HG03439 (cell line): ENCODE measurements around the gene RNF149.
"Not testable (repeated sequence)": the region's sequence is repeated elsewhere in the genome, so short reads cannot be mapped to it uniquely, and the experiment has no call there.

Source experiments
- ATAC-seq: cut with Tn5 transposase; IDR thresholded peaks from one replicate; pipeline ENCODE4 v1.9.1; 2021; ENCODE audit warnings: mild to moderate bottlenecking, moderate library complexity; ENCODE audit not compliant: unreplicated experiment

The RNF149 gene

GRCh38 chr2:101263377-101263800 lies 45.1 kb downstream of the RNF149 start:
- ATAC-seq, result no peak

DNA sequence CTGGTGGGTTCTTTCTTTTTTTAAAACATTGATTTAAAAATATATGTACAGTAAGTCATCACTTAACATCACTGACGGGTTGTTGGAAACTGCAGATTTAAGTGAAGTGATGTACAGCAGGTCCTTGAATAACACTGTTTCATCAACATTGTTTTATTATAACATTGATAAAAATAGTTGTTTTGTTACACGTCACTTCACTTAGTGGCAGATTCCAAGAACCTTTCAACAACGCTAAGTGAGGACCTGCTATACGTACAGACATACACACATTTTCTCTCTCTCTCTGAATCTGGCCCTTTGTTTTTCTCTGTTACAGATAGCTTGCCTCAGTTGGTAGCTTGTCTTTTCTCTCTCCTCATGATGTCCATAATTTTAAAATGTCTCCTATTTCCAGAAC lies 46.4 kb downstream of the RNF149 start:
- ATAC-seq, result no peak

DNA sequence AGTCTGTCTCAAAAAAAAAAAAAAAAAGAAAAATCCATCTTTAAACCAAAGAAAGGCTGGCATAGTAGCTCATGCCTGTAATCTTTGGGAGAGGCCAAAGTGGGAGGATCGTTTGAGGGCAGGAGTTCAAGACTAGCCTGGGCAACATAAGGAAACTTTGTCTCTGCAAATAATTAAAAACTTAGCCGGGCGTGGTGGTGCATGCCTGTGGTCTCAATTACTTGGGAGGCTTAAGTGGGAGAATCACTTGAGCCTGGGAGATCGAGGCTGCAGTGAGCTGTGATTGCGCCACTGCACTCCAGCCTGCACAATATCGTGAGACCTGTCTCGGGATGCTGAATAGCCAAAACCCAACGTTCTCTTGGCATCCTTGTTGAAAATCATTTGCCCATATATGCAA lies 49.7 kb downstream of the RNF149 start:
- ATAC-seq, result no peak

DNA sequence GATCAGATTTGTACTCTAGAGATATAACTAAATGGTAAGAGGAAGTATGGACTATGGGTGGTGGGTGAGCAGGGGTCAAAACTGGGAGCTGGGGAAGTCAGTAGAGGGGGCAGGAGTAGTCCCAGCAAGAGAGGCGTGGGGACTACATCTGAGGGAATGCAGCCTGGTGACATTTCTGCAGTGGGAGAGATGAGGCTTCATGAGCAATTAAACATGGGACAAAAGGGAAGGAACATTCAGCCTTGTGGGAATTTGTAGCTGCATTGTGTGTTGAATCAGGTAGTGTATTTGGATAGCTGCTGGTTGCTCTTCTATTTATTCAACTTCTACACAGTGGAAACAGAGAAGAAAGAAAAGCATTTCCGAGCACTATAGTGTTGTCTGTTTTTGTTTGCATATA lies 52.2 kb downstream of the RNF149 start:
- ATAC-seq, result no peak

GRCh38 chr2:101255501-101255900 lies 53.0 kb downstream of the RNF149 start:
- ATAC-seq, result no peak

DNA sequence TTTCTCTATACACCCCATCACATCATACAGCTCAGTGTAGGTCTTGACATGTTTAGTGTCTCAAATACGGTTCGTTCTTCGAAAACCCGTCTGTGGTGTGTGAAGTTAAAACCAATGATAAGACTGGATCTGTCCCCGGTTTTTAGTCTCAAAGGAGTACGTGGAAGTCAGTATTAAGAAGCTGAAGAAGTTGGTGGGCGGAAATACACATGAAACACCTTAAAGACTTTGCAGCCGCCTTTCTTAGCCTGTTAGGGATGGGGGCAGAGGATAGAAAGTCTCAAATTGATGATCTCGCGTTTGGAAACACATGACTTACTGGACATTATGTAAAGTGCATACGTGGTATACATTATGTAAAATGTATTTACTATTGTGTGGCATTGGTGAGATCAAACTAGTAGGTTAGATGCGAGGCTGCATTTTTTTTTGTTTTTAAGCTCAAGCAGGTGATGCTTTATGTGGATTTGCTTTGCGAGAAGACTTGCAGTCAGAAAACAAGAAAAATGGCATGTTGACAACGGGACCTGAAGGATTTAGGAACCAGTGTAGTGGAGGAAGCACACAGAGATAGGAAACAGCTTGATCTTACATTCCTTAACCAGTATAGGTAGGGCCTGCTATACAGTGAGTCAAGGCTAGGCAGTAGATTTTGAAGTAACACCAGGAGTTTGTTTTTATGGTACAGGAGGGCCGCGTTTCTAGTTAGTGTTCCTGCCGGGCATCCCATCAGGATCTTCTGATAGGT lies 54.6 kb downstream of the RNF149 start:
- no peak for ATAC-seq

GRCh38 chr2:101253013-101253702 lies 55.3 kb downstream of the RNF149 start:
- ATAC-seq, result peak; percentile 53

GRCh38 chr2:101252408-101253012 lies 56.0 kb downstream of the RNF149 start, which contains the start of gene CNOT11:
TSS of gene CNOT11 (plus strand) at chr2:101252886. CDS start at chr2:101252965, 79 bp downstream.
- ATAC-seq, result peak; percentile 85

DNA sequence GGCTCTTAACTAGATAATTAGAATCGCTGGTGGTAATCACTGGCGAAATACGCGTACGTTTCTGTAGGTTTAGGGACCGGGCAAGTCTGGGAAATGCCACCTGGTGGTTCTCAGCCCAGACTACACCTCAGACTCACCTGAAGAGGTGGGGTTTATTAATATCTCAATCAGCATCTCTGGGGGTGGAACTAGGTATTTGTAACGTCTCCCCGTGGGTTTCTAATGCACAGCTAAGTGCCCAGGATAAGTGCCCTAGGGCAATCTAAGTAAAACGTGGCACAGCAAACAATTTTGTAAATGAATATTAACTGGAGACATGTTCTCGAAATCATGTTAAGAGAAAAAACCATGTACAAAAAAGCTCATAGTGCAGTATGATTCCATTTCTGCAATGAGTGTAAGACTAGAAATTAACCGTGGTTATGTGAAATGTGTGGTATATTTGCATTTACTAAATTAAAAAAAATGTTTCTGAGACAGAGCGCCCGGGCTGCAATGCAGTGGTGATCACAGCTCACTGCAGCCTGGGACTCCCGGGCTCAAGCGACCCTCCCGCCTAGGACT lies 56.6 kb downstream of the RNF149 start:
- ATAC-seq, result peak; percentile 55

DNA sequence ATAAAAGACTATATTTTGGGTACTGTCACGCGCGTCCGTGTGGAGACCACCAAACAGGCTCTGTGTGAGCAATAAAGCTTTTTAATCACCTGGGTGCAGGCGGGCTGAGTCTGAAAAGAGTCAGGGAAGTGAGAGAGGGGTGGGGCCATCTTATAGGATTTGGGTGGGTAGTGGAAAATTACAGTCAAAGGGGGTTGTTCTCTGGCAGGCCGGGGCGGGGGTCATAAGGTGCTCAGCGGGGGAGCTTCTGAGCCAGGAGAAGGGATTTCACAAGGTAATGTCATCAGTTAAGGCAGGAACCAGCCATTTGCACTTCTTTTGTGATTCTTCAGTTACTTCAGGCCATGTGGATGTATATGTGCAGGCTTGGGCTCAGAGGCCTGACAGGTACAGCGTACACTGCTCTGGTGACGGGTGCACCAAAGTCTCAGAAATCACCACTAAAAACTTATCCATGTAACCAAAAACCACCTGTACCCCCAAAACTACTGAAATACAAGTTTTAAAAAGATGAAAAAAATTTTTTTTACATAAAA lies 57.2 kb downstream of the RNF149 start:
- not testable (repeated sequence) for ATAC-seq

DNA sequence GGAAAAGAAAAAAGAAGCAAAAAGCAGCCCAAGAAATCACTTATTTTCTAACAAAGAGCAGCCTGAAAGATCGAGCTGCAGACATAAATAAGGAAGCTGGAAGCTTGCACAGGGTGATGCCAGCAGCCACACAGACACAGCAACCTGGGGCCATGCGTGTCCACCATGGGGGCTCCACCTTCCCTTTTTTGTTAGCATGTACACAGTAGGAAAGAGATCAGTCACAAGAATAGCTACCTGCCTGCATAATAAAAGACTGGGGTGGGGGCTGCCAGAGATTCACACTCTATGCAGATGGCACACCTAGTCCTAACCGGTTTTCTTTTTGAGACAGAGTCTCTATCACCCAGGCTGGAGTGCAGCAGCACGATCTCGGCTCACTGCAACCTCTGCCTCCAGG lies 58.7 kb downstream of the RNF149 start:
- no peak for ATAC-seq

GRCh38 chr2:101248756-101249155 lies 59.7 kb downstream of the RNF149 start:
- not testable (repeated sequence) for ATAC-seq

DNA sequence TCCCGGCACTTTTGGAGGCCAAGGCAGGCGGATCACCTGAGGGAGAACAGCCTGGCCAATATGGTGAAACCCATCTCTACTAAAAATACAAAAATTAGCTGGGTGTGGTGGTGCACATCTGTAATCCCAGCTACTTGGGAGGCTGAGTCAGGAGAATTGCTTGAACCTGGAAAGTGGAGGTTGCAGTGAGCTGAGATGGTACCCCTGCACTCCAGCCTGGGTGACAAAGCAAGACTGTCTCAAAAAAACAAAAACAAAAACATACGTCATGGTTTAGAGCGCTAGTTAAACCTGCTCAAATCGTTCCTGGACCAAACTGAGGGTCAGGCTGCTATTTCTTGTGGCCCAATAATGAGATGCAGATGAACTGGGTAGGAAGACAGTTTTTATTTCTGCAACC lies 63.0 kb downstream of the RNF149 start:
- not testable (repeated sequence) for ATAC-seq

DNA sequence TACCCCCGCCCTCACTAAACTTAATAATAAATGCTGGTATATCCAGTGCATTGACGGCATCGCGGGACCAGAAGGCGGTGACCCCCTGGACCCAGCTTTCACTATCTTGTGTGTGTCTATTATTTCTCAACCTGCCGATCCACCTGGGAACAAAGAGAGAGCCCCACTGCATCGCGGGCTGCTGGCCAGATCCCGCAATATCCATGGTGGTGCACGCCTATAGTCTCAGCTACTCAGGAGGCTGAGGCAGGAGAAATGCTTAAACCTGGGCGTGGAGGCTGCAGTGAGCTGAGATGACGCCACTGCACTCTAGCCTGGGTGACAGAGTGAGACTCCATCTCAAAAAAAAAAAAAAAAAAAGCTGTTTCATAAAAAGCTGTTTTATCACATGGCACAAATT lies 63.6 kb downstream of the RNF149 start:
- not testable (repeated sequence) for ATAC-seq

- not testable (repeated sequence) for ATAC-seq
Measured at GRCh38 chr2:101244373-101244772, 64.1 kb downstream of the RNF149 start.

DNA sequence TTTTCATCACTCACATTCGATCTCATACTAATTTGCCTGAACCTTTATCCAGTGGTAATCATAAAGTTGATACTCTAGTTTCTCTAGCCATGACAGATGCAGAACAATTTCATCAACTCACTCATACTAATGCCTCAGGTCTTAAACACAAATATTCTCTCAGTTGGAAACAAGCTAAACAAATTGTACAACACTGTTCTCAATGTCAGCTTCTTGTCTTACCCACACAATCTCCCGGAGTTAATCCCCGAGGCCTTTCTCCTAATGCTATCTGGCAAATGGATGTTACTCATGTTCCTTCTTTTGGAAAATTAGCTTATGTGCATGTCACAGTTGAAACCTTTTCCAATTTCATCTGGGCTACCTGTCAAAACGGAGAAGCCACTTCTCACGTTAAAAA lies 67.3 kb downstream of the RNF149 start:
- ATAC-seq, result no peak

DNA sequence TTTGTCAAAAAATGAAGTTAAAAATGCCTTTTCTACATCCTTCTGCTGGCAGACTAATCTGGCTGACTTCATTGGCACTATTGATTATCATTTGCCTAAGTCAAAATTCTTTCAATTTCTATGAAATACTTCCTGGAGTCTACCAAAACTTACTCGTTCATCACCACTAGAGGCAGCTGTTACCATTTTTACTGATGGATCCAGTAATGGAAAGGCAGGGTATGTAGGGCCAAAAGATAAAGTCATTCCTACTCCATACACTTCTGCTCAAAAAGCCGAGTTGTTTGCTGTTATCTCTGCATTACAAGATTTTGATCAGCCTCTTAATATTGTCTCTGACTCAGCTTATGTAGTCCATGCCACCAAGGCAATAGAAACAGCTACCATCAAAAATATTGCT lies 67.8 kb downstream of the RNF149 start:
- ATAC-seq, result not testable (repeated sequence)

GRCh38 chr2:101239760-101240118 lies 68.8 kb downstream of the RNF149 start:
- ATAC-seq, result not testable (repeated sequence)

DNA sequence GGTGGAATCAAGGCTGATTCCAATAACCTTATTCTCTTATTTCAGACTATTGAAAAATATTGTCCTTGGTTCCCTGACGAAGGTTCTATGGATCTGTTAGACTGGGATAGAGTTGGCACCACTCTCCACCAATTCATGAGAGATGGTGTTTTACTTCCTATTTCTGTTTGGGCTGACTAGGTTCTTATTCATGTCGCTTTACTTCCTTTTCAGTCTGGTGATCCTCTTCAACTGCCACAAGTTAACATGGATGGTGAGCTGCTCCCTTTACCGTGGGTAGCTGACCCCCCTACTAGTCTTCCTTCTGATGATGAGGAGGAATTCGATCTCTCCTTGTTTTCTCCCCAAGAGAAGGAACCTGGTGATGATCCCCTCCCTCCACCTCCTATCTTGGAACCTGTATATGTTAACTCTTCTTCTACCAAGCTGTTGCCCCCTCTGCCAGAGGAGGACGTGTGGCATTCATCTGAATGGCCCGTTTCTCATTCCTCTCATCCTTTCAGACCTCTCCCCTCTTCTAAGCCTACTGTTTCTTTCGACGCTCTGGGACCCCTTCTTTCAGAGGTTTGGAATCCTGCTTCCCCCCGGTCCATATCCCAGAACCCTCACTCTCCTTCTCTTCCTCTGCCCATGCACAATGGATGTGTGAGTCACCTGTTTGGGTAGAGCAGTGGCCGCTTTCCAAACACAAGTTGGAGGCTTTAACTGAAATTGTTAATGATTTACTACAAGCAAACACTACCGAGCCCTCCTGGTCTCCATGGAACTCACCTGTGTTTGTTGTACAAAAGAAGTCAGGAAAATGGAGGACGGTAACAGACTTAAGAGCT lies 69.4 kb downstream of the RNF149 start:
- no peak for ATAC-seq

- ATAC-seq, result not testable (repeated sequence)
Measured at GRCh38 chr2:101237944-101238343, 70.6 kb downstream of the RNF149 start.
